DMS 273 (cell line): Measurements from ENCODE around the gene MYCBP2.

Experiments used
- DNase-seq: peaks from one replicate; lab custom pipeline; 2025; ENCODE audit not compliant: unreplicated experiment; lab: John Stamatoyannopoulos, UW

The MYCBP2 gene

GRCh38 chr13:77114271-77114670 is 212.6 kb downstream of the MYCBP2 start:
- no peak for DNase-seq

GRCh38 chr13:77113496-77113895 is 213.4 kb downstream of the MYCBP2 start:
- no peak for DNase-seq

- DNase-seq = no peak
These were observed 221.8 kb downstream of the MYCBP2 start for GRCh38 chr13:77105051-77105450.

- DNase-seq = no peak
These were observed 227.5 kb downstream of the MYCBP2 start for GRCh38 chr13:77099415-77099814.

GRCh38 chr13:77095288-77095687 is 231.6 kb downstream of the MYCBP2 start:
- DNase-seq = no peak

GRCh38 chr13:77094773-77095172 is 232.1 kb downstream of the MYCBP2 start:
- DNase-seq = no peak

- no peak for DNase-seq
These were observed 233.2 kb downstream of the MYCBP2 start for GRCh38 chr13:77093735-77094134.

GRCh38 chr13:77084755-77085154 is 242.1 kb downstream of the MYCBP2 start:
- DNase-seq = no peak

GRCh38 chr13:77079902-77080413 is 246.9 kb downstream of the MYCBP2 start:
- DNase-seq = no peak

- DNase-seq = no peak
These were observed 259.4 kb downstream of the MYCBP2 start for GRCh38 chr13:77067519-77067918.

- no peak for DNase-seq
These were observed 261.3 kb downstream of the MYCBP2 start for GRCh38 chr13:77065461-77066147.

- DNase-seq = no peak
These were observed 264.8 kb downstream of the MYCBP2 start for GRCh38 chr13:77062097-77062496.

- no peak for DNase-seq
These were observed 265.5 kb downstream of the MYCBP2 start for GRCh38 chr13:77061362-77061761.

- no peak for DNase-seq
These were observed 270.0 kb downstream of the MYCBP2 start for GRCh38 chr13:77056886-77057285.

- no peak for DNase-seq
These were observed 270.5 kb downstream of the MYCBP2 start for GRCh38 chr13:77056382-77056781.

GRCh38 chr13:77055158-77055557 is 271.7 kb downstream of the MYCBP2 start:
- DNase-seq = no peak

GRCh38 chr13:77053192-77053591 is 273.7 kb downstream of the MYCBP2 start:
- no peak for DNase-seq

GRCh38 chr13:77048681-77049080 is 278.2 kb downstream of the MYCBP2 start:
- no peak for DNase-seq

GRCh38 chr13:77047649-77048343 is 279.1 kb downstream of the MYCBP2 start:
- DNase-seq = no peak

GRCh38 chr13:77042566-77043177 is 284.2 kb downstream of the MYCBP2 start:
- no peak for DNase-seq

- DNase-seq = no peak
These were observed 286.1 kb downstream of the MYCBP2 start for GRCh38 chr13:77040835-77041234.

GRCh38 chr13:77040076-77040475 is 286.8 kb downstream of the MYCBP2 start:
- no peak for DNase-seq
